CD4-positive, alpha-beta T cell treated with Interleukin-1 beta for 1 hour (primary cell): ENCODE results near the gene TRAF1.

Experiments
- DNase-seq, 2 donors: peaks; one replicate each; pipeline ENCODE4 v3.0.0-alpha.2; 2020 to 2022

Gene TRAF1

GRCh38 chr9:120904061-120904977 lies 22.3 kb downstream of the TRAF1 start:
- DNase-seq: peak; percentile 80 to 82

- DNase-seq: peak in 1 of 2 donors; percentile 26
Measured at GRCh38 chr9:120902569-120903535, 23.7 kb downstream of the TRAF1 start.

GRCh38 chr9:120901755-120902568 lies 24.6 kb downstream of the TRAF1 start:
- peak in 1 of 2 donors; percentile 20 for DNase-seq

- DNase-seq: peak in 1 of 2 donors; percentile 5
Measured at GRCh38 chr9:120900824-120901223, 25.8 kb downstream of the TRAF1 start.

DNA sequence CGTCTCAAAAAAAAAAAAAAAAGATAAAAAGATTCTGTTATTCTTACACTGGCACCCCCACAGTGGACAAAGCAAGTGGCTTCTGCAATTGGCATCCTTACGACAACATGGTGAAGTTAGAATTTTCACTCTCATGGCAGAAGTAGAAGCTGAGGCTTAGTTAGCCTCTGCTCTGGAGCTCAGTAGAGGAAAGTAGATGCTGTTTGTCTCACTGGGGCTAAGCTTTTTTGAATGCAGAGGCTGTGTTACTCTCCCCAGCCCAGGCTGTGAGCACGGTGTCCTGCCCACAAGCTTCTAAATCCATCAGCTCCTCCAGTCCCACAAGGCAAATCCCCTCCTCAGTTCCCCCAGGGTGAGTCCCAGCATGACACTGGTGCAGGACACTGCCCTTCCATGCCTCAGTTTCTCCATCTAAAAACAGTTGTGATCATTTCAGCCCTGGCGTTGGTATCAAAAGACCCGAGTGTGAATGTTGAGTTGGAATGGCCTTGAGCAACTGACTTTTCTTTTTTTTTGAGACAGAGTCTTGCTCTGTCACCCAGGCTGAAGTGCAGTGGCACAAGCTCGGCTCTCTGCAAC lies 27.0 kb downstream of the TRAF1 start:
- peak in 1 of 2 donors; percentile 5 for DNase-seq

- DNase-seq: no peak
Measured at GRCh38 chr9:120898396-120898795, 28.2 kb downstream of the TRAF1 start.

- DNase-seq: no peak
Measured at GRCh38 chr9:120895951-120896350, 30.6 kb downstream of the TRAF1 start.

- DNase-seq: no peak
Measured at GRCh38 chr9:120894321-120895148, 32.1 kb downstream of the TRAF1 start.

- no peak for DNase-seq
Measured at GRCh38 chr9:120893611-120894307, 32.8 kb downstream of the TRAF1 start.

DNA sequence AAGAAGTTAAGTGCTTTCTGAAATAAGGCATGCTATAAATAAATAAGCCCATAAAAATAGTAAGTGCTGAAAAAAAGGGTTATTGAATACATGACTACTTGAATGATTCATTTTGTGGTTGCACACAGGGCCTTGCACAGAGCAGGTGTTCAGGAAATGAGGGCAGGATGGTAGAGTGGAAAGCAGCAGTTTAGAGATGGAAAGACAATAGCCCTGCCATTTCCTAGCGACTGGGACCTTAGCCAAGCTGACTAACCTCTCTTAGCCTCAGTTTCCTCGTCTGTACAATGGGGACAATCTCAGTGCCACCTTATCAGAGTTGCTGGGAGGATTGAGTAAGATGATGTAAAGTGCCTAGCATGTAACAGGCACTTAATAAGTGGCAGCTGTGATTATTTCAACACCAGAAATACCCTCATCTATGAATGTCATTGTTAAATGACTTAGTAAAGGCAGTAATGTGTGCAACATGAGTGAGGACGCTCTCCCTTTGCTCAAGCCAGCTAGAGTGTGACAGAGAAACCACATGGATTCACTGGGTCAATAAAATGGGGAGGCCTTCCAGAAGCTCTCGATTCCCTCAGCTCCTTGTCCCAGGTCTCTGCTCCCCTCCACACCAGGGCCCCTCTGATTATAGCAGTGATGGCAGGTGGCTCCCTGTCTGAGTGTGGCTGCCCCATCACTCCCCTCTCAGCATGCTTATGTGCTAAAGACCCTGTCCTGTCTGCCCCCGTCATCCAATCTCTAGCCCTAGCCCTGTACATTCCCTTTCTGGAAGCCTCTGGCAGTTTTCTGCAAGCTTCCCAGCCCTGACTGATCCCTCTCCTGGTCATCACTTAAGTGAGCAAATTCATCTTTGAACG lies 33.6 kb downstream of the TRAF1 start:
- DNase-seq: peak; percentile 66 to 73

GRCh38 chr9:120891884-120892747 lies 34.5 kb downstream of the TRAF1 start:
- DNase-seq: no peak

- peak; percentile 59 to 61 for DNase-seq
Measured at GRCh38 chr9:120891245-120891883, 35.2 kb downstream of the TRAF1 start.

GRCh38 chr9:120890320-120891244 lies 36.0 kb downstream of the TRAF1 start:
- DNase-seq: peak; percentile 42 to 67

DNA sequence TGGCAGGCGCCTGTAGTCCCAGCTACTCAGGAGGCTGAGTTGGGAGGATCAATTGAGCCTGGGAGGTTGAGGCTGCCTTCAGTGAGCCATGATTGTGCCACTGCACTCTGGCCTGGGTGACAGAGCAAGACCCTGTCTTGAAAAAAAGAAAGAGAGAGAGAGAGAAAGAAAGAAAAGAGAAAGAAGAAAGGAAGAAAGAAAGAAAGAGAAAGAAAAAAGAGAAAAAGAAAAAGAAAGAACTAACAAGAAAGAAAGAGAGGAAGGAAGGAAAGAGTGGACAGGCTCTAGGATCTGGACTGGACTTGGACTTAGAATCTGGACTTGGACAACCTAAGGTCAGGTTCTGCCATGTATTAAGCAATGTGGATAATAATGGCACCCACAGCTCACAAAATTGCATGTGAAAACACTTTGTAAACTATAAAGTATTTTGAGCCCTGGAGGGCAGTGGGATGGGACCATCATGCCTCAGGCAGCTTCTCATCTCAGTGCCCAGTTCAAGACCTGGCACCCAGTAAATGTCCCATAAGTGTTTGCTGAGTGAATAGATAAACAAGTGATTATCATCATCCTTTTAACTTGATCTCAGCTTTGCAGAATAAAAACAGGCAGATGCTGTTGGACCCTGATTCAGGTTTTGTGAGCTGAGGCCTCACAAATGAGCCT lies 36.9 kb downstream of the TRAF1 start:
- DNase-seq: no peak

GRCh38 chr9:120888626-120889025 lies 38.0 kb downstream of the TRAF1 start:
- DNase-seq: no peak

DNA sequence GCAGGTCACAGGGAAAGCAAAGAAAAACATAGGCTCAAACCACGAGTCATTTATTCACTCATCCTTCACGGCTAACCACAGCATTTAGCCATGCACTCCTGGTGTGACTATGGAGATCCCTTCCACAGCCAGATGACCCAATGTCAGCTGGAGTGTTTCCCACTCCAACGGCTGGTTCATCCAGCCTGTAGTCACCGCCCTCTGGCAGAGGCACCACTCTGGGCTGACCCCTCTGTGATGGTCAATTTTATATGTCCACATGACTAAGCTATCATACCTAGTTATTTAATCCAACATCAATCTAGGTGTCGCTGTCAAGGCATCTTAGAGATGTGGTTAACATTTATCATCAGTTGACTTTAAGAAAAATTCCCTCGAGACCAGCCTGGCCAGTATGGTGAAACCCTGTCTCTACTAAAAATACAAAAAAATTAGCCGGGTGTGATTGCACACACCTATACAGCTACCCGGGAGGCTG lies 40.1 kb downstream of the TRAF1 start:
- DNase-seq: no peak
